ENCODE results near the gene RAB3C.
"Not testable (repeated sequence)": the region's sequence is repeated elsewhere in the genome, so short reads cannot be mapped to it uniquely, and the experiment has no call there.

RAB3C gene, protein sequence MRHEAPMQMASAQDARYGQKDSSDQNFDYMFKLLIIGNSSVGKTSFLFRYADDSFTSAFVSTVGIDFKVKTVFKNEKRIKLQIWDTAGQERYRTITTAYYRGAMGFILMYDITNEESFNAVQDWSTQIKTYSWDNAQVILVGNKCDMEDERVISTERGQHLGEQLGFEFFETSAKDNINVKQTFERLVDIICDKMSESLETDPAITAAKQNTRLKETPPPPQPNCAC

DNA sequence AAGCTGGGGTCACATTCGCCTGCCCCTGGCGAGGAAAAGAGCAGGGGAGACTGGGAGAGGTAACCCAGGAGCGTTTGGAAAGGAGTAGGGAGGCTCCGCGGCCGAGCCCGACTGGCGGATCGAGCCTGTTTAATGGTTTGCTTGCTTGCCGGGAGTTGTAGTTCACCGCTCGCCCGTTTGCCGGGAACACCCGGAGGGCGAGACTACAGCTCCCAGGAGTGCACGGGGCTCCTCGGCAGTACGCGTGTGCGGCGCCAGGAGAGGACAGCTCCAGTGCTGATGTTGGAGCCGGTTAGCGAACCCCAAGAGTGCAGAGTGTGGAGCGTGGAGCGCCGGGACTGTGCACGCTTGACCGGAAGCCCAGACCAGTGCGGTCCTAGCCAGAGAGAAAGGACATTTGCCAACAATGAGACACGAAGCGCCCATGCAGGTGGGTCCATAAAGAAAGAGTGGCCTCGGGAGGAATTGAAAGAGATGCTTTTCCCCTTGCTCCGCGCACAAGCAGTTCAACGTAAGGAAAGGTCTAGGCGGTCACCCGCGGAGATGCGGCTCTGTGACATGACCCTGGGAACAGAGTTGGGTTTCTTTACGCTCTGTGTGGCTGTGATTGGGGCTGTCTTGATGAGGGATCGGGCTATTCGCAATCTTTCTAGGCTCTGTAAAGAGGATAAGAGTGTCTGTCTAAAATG is at the start of gene RAB3C:
RAB3C (plus strand) TSS at position 273 of the 689 bp plus-strand sequence; CDS start at position 407, 134 bp downstream.
- peak in 1 of 2 experiments; percentile 37 for DNase-seq

DNA sequence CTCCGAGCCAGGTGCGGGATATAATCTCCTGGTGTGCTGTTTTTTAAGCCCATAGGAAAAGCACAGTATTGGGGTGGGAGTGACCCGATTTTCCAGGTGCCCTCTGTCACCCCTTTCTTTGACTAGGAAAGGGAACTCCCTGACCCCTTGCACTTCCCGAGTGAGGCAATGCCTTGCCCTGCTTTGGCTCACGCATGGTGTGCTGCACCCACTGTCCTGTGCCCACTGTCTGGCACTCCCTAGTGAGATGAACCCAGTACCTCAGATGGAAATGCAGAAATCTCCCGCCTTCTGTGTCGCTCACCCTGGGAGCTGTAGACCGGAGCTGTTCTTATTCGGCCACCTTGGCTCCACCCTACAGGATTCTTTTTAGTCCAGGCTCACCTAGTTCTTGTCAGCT is 40.9 kb upstream of the RAB3C start:
- DNase-seq, result not testable (repeated sequence)

DNA sequence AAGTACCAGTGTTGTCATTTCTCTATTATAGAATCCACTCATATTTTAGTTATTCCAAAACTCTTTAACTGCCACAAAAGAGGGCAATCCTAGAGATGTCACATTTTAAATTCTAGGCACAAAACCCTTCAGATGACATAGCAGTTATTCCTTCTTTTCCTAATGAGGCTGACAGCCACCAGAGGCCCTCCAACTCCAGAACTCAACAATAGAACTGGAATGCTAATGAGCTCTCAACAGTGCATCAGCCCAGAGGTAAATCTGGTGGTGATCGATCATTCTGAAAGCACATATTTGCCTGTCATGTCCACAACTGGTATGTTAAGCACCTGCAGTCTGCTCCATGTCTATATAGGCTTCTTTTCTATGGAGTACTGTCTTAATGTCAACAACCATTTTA is 40.2 kb upstream of the RAB3C start:
- no peak for DNase-seq

DNA sequence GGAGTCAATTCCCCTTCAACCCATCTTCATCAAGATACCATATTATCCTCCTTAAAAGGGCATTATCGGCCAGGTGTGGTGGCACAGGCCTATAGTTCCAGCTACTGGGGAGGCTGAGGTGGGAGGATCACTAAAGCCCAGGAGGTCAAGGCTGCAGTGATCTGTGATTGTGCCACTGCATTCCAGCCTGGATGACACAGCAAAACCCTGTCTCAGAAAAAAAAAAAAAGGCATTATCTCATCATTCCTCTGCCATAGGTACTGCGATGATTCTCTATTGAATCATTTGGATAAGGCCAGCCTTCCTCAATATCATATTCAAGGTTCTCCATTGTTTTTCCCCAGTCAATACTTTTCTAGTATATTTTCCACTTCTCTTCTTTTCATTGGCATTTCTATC is 39.2 kb upstream of the RAB3C start:
- no peak for DNase-seq

DNA sequence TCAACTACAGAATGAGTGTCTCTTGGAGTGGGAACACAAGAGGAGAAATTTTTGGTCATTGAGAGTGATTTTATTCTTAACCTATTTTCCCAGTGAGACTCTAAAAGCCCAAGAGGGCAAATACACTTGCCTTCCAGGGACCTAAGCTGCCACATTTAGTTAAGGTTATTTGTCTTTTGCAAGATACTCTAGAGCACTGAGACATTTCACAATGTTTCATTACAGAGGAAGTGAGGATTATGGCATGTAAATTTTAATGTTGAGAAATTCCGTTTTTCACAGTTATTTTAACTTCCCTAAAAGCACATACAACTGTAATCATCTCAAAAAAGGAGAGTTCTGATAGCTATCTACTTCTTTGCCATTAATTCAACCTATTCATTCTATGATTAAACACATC is 38.7 kb upstream of the RAB3C start:
- no peak for DNase-seq

DNA sequence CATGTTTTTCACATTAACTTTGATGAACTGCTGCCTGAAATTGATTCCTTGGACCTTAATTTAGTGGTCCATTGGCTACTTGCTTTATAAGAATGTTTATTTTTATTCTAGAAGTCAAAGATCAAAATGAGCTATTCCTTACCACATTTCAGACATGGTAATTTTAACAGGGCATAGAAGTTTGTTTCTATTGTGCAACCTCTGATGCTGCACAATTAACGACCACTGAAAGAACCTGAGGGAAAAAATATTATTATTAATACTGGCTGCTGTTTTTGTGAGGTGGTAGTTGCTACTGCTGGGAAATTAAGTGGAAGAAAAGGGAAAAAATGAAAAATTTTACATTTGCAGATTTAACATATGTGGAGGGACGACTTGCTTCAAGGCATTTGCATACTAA is 37.9 kb upstream of the RAB3C start:
- no peak for DNase-seq

DNA sequence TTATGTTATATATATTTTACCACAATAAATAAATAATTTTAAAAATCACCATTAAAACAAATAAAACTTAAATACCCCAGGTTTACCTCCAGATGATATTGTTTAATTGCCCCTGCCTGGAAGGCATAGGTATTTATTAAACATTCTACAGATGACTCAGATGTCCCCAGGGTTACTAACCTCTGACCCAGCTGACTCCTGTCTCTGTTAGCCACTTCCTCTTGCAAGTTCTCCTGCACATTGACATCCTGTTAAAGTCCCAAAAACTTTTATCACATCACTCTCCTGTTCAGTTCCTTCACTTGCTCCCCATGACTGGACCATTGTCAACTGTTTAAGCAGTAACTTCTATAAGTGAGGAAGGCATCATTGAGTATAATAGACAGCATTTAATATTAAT is 37.0 kb upstream of the RAB3C start:
- no peak for DNase-seq

DNA sequence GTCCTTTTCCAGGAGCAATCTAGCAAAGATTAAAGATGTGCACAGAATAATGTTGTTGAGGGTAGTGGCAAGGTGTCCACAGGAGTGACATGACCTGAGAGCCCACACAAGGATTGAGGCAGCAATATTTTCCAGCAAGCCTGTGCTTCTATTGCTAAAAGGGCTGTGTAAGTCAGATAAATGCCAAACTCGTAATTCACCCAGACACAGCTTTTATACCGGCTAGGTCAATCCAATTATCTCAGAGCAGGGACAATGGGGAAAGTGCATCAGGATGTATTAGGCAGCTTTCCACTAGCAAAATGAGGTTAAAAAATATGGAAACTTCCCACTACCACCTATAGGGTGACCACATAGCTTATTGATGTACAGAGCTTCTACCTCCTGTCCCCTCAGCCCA is 34.8 kb upstream of the RAB3C start:
- no peak for DNase-seq

DNA sequence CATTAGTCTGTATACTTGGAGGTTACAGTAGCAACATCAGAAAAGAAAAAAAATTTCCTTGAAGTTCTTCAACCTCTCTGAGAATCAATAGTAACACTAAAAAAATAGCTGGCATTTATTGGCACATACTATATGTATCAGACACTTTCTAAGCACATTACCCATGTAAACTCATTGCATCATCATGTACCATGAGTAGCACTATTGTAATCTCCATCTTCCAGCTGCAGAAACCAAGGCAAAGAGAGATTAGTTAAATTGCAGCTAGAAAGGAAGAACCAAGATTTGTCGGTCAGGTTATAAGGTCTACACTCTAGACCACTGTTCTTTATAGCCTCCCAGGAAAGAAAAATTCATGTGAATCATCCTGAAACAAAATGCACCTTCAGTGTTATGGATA is 31.4 kb upstream of the RAB3C start:
- no peak for DNase-seq

DNA sequence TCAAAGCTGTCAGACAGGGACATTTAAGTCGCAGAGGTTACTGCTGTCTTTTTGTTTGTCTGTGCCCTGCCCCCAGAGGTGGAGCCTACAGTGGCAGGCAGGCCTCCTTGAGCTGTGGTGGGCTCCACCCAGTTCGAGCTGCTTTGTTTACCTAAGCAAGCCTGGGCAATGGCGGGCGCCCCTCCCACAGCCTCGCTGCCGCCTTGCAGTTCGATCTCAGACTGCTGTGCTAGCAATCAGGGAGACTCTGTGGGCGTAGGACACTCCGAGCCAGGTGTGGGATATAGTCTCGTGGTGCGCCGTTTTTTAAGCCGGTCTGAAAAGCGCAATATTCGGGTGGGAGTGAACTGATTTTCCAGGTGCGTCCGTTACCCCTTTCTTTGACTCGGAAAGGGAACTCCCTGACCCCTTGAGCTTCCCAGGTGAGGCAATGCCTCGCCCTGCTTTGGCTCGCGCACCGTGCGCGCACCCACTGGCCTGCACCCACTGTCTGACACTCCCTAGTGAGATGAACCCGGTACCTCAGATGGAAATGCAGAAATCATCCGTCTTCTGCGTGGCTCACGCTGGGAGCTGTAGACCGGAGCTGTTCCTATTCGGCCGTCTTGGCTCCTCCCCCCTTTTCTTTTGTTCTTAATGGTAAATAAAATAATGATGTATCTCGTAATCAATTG is 25.1 kb upstream of the RAB3C start:
- not testable (repeated sequence) for DNase-seq

DNA sequence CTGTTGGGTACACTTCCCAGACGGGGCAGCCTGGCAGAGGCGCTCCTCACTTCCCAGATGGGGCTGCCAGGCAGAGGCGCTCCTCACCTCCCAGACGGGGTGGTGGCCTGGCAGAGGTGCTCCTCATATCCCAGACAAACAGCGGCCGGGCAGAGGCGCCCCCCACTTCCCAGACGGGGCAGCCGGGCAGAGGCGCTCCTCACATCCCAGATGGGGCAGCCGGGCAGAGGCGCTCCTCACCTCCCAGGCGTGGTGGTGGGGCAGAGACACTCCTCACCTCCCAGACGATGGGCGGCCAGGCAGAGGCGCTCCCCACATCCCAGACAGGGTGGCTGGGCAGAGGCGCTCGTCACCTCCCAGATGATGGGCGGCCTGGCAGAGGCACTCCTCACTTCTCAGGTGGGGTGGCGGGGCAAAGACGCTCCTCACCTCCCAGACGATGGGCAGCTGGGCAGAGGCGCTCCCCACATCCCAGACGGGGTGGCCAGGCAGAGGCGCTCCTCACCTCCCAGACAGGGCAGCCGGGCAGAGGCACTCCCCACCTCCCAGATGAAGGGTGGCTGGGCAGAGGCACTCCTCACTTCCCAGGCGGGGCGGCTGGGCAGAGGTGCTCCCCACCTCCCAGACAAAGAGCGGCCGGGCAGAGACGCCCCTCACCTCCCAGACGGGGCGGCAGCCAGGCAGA is 19.7 kb upstream of the RAB3C start:
- DNase-seq, result not testable (repeated sequence)

DNA sequence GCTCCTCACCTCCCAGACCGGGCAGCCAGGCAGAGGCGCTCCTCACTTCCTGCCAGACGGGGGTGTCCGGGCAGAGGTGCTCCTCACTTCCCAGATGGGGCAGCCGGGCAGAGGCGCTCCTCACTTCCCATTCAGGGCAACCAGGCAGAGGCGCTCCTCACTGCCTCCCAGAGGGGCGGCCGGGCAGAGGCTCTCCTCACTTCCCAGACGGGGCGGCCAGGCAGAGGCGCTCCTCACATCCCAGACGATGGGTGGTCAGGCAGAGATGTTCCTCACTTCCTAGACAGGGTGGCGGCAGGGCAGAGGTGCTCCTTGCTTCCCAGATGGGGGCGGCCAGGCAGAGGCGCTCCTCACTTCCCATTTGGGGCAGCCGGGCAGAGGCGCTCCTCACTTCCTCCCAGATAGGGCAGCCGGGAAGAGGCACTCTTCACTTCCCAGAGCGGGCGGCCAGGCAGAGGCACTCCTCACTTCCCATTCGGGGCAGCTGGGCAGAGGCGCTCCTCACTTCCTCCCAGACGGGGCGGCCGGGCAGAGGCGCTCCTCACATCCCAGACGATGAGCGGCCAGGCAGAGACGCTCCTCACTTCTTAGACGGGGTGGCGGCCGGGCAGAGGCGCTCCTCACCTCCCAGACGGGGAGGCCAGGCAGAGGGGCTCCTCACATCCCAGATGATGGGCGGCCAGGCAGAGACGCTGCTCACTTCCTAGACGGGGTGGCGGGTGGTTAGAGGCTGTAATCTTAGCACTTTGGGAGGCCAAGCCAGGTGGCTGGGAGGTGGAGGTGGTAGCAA is 18.6 kb upstream of the RAB3C start:
- DNase-seq, result not testable (repeated sequence)

DNA sequence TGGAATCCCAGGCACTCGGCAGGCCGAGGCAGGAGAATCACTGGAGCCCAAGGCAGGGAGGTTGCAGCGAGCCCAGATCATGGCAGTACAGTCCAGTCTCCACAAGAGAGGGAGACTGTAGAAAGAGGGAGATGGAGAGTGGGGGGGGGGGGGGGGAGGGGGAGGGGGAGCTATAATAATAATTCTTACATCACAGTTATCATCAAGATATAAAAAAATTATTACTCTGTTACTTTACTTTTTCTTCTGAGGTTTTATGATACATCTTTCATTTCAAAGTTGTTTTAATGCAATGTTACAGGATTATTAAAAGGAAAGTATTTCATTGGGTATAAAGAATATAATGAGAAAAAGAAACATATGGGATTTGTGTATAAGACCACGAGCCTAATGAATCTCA is 17.8 kb upstream of the RAB3C start:
- DNase-seq, result no peak

DNA sequence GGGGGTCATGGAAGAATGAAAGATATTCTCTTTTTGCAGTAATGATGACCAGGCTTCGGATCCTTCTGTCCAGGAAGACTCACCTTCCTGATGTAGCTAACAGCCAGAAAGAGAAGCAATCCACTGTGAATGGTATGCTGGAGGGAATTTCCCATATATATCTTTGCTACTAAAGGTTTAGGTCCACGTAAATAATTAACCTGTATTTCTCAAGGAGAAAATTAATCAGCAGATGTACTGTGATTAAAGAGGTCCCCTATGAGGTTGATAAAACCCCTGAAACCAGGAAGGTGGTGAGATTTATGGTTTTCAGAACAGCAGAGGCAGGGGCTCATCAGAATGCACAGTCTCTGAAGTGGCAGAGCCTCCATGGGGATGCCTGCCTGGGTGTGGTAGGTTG is 11.4 kb upstream of the RAB3C start:
- DNase-seq, result no peak

DNA sequence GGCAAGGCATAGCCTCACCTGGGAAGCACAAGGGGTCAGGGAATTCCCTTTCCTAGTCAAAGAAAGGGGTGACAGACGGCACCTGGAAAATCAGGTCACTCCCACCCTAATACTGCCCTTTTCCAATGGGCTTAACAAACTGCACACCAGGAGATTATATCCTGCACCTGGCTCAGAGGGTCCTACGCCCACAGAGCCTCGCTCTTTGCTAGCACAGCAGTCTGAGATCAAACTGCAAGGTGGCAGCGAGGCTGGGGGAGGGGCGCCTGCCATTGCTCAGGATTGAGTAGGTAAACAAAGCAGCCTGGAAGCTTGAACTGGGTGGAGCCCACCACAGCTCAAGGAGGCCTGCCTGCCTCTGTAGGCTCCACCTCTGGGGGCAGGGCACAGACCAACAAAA is 9.9 kb upstream of the RAB3C start:
- not testable (repeated sequence) for DNase-seq

DNA sequence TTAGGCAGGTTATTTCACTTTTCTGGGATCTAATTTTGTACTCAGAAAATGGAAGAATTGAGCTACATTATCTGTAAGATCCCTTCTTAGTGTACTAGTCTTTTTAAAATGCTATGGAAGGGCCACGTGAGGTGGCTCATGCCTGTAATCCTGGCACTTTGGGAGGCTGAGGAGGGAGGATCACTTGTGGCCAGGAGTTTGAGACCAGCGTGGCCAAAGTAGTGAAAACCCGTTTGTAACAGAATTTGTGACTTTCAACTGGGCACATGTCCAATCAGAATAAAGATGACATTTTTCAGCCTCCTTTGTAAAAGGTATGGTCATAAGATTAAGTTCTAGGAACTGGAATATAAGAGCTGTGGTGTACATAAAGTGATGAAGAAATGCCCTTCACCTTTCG is 3.1 kb upstream of the RAB3C start:
- DNase-seq, result no peak

DNA sequence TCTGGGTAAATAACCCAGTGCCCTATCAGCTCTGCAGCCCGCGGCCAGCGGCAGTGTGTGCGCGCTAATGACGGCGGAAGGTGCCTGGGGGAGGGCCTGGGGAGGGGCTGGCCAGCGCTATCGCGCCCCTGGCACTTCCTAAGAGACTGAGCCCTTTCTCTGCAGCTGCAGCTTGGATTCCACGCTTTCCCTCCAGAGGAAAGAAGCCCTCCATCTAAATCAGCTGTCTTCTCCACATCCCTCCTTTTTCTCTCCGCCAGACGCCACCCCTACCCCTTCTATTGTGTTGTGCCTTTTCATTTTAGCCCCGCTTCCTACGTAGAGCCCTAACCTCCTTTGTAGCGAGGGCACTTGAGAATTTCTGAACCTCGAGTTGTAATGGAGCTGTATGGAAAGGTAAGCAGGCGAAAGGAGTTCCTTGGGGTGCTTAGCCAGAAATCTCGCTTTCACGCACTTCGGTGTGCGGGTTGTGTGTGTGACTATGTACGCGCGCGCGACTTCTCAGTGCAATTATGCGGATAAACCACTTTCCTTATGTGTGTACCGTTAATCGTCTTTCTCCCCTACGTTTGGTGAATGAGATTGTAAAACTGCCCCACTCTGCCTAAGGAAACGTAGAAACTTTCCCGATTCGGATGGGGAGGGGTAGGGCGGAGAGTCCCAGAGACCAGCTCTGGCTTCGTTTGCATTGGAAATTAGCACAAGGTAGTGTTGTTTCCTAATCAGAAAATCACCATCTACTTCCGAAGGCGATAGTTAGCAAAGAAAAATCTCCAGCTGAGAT is 664 bp upstream of the RAB3C start:
- no peak for DNase-seq

DNA sequence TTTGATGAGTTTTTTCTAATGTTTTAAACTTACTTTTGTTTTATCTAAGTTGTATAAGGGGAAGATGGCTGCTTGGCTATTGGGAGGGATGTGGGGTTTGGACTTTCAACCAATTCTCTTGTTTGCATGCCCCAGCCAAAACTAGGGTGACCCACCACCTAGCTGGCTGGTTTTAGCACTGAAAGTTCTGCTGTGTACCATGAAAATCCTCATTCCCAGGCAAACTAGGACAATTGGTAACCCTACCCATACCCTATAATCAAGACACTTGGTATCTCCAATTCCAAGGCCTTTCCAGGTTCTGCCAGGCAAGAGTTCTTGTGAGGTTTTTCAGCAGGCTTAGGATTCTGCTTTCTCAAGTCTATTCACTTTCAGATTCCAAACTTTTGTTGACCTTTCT is 13.1 kb downstream of the RAB3C start:
- DNase-seq, result no peak

DNA sequence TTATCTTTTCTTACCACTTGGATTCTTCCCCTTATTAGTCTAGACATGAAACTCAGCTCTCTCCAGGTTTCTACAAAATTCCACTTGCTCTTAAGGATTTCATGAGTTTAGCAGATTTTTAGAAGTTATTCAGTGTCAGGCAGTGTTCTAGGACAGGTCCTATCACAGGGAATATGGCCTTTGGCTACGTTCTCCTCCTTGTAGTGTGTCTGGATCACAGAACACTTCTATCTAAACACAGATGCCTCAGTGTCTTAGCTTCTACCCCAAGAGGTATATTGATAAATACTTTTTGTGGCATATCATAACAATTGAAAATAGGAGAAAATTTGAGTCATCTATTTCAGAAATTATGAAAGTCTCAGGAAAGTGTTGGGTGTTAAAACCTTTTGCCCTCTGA is 15.6 kb downstream of the RAB3C start:
- no peak for DNase-seq

DNA sequence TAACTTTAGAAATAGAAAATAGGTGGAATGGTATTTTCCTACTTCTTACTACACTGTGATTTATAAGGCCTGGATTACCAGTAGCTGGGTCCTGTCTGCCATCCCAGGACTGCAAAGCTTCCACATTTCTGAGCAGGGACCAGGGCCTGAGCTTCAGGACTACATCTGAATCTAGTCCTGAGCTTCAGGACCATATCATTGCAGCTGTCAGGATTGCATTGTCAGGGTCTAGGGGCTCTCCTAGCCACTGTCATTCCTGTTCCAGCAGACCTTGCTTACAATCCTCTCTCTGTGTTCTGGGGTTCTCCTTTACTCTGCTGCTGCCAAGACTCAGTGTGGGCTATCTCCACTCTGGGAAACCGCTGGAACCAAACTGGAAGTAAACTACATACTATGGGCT is 16.3 kb downstream of the RAB3C start:
- DNase-seq, result no peak

DNA sequence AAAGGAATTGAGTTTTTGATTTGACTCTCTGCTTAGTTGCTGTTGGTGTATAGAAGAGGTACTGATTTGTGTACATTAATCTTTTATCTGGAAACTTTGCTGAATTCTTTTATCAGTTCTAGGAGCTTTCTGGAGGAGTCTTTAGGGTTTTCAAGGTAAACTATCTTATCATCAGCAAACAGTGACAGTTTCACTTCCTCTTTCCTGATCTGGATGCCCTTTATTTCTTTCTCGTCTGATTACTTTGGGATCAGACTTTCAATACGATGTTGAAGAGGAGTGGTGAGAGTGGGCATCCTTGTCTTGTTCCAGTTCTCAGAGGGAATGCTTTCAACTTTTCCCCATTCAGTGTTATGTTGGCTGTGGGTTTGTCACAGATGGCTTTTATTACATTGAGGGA is 17.7 kb downstream of the RAB3C start:
- DNase-seq, result not testable (repeated sequence)

DNA sequence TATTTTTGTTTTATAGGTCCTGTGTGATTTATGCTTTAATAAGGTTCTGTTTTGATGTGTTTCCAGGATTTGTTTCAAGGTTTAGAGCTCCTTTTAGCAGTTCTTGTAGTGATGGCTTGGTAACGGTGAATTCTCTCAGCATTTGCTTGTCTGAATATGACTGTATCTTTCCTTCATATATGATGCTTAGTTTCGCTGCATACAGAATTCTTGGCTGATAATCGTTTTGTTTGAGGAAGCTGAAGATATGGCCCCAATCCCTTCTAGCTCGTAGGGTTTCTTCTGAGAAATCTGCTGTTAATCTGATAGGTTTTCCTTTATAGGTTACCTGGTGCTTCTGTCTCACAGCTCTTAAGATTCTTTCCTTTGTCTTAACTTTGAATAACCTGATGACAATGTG is 20.0 kb downstream of the RAB3C start:
- not testable (repeated sequence) for DNase-seq

All from stimulated activated CD4-positive, alpha-beta T cell treated with anti-CD3 and anti-CD28 coated beads, Interleukin-4, amount 100 ng/mL, for 4 hours (primary cell).